Omental fat pad (tissue), 4 donors: ENCODE measurements around the gene GFRA1. TPM values are rescaled to one million over a fixed set of nuclear protein-coding genes. Genes with fewer than 3 reads are reported as not detected.

Source experiments
- ATAC-seq: fragments of 150-250 bp; one replicate; pipeline ENCODE4 v1.9.1; 2016; ENCODE audit warnings: mild to moderate bottlenecking, moderate library complexity; ENCODE audit not compliant: low FRiP score
- DNase-seq: peaks from one replicate; pipeline ENCODE4 v3.0.0-alpha.2; 2019; ENCODE audit warnings: low spot score
- CTCF ChIP-seq, 3 donors: fragments of 450-650 bp; IDR thresholded peaks; one replicate each; pipeline ENCODE4 v1.5.1; 2016 to 2017; ENCODE audit warnings: antibody characterized with exemption in 3 of 3, mild to moderate bottlenecking in 3 of 3, moderate library complexity in 2 of 3
- total RNA-seq, 4 donors: library from RNA; depleted of rRNA; stranded (reverse); fragments of >200 nt; gene quantifications; one replicate each; pipeline ENCODE4 v1.1.0, GENCODE V29; 2016

Gene GFRA1
- total RNA-seq, 4 donors from 2014 or later: 35.2 to 142 (median 61.8) TPM

GRCh38 chr10:116263870-116264655 is 8.9 kb downstream of the GFRA1 start:
- DNase-seq (no peak), ATAC-seq (no peak)
- TF ChIP-seq CTCF (IDR thresholded peaks at IDR 0.05): no peak

GRCh38 chr10:116262678-116263077 is 10.3 kb downstream of the GFRA1 start:
- TF ChIP-seq CTCF (IDR thresholded peaks at IDR 0.05): no peak
- DNase-seq (no peak), ATAC-seq (no peak)

- no peak for ATAC-seq
- no peak for TF ChIP-seq CTCF (IDR thresholded peaks at IDR 0.05)
- DNase-seq: no peak
Observed at GRCh38 chr10:116260599-116260998, 12.4 kb downstream of the GFRA1 start.

- TF ChIP-seq CTCF (IDR thresholded peaks at IDR 0.05): no peak
- no peak for ATAC-seq
- no peak for DNase-seq
Observed at GRCh38 chr10:116259638-116260037, 13.4 kb downstream of the GFRA1 start.

- no peak for ATAC-seq
- no peak for TF ChIP-seq CTCF (IDR thresholded peaks at IDR 0.05)
- no peak for DNase-seq
Observed at GRCh38 chr10:116257785-116258184, 15.2 kb downstream of the GFRA1 start.

GRCh38 chr10:116256752-116257259 is 16.2 kb downstream of the GFRA1 start:
- ATAC-seq (peak; percentile 10), DNase-seq (no peak)
- TF ChIP-seq CTCF (IDR thresholded peaks at IDR 0.05): no peak
